Measurements from ENCODE around the gene APBA1.

APBA1 gene

GRCh38 chr9:69549310-69550202, 122.6 kb downstream of the APBA1 start:
- peak; percentile 39 for DNase-seq
- in situ Hi-C loops (cut with MboI; ENCODE audit: low pct_unique_long_range_greater_than_20kb, low sequenced_read_pairs), result loop anchor here (25.0 kb wide), 1 partner anchor 363 kb away; no protein-coding TSS in a partner anchor

GRCh38 chr9:69548681-69549080, 123.5 kb downstream of the APBA1 start:
- DNase-seq, result no peak

DNA sequence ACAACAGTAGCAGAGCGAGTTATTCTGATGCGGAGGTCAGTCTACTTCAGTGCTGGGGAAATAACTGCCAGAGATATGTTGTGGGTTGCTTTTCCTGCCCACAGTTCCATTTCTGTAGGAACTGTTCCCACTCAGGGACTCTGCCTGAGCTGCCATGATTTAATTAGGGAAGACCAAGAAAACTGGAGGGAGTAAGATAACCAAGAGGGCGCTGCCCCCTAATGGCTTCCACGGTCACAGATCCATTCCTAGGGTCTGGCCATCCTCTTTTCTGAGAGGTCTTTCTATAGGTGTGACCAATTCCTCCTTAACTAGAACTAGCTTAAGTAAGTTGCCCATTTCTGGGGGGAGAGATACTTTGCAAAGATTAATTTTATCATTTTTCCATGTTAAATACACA, 125.9 kb downstream of the APBA1 start:
- in situ Hi-C loops (cut with MboI; ENCODE audit: low pct_unique_long_range_greater_than_20kb, low sequenced_read_pairs), result loop anchor here (25.0 kb wide), 1 partner anchor 366 kb away; no protein-coding TSS in a partner anchor
- DNase-seq, result no peak

More at GRCh38 chr9:69548681-69549080, 123.5 kb downstream of the APBA1 start:
- in situ Hi-C loops (cut with MboI; ENCODE audit: low pct_unique_long_range_greater_than_20kb, low sequenced_read_pairs), result loop anchor here (25.0 kb wide), 1 partner anchor 364 kb away; no protein-coding TSS in a partner anchor

DNA sequence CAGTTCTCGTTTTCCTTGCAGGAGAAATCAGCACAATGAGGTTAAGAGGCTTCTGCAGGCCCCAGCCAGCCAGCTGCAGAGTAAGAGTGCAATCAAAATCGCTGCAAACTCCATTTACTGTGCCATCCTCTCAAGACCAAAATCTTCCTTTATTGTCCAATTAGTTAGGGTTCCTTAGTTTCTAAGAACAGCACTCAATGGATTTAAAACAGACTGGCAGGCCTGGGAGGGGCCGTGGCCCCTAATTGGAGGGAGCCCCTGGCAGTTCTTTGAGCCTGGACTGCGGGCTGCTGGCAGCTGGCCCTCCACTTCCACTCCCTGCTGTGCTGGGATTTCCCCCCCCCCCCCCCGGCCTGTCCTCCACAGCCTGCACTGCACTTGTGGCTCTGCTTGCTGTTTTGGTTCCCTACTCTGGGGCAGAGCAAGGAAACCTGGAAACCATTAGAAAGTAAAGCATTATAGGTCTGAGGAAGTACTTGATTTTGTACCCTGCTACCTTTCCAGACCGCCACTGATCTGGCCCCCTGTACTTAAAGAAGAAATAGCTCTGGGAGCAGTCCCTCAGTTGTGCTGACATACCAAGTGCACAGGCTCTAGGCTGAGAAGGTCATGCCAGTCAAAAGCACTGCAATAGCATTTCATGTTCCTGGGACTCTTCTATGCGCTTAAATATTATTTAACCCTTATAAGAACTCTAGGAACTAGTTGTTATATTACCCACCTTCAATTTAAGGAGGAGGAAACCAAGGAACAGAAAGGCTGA, 129.0 kb downstream of the APBA1 start:
- in situ Hi-C loops (cut with MboI; ENCODE audit: low pct_unique_long_range_greater_than_20kb, low sequenced_read_pairs), result loop anchor here (25.0 kb wide), 1 partner anchor 369 kb away; no protein-coding TSS in a partner anchor
- no peak for DNase-seq

- in situ Hi-C loops (cut with MboI; ENCODE audit: low pct_unique_long_range_greater_than_20kb, low sequenced_read_pairs), result loop anchor here (25.0 kb wide), 1 partner anchor 370 kb away; no protein-coding TSS in a partner anchor
Measured at GRCh38 chr9:69542058-69542457, 130.1 kb downstream of the APBA1 start.

GRCh38 chr9:69535911-69536310, 136.3 kb downstream of the APBA1 start:
- no peak for DNase-seq
- in situ Hi-C loops (cut with MboI; ENCODE audit: low pct_unique_long_range_greater_than_20kb, low sequenced_read_pairs), result loop anchor here (25.0 kb wide), 1 partner anchor 376 kb away; no protein-coding TSS in a partner anchor

More at GRCh38 chr9:69542058-69542457, 130.1 kb downstream of the APBA1 start:
- no peak for DNase-seq

- no peak for DNase-seq
- in situ Hi-C loops (cut with MboI; ENCODE audit: low pct_unique_long_range_greater_than_20kb, low sequenced_read_pairs), result loop anchor here (25.0 kb wide), 1 partner anchor 377 kb away; no protein-coding TSS in a partner anchor
Measured at GRCh38 chr9:69535286-69535832, 136.8 kb downstream of the APBA1 start.

- DNase-seq, result no peak
- in situ Hi-C loops (cut with MboI; ENCODE audit: low pct_unique_long_range_greater_than_20kb, low sequenced_read_pairs), result loop anchor here (25.0 kb wide), 1 partner anchor 380 kb away; no protein-coding TSS in a partner anchor
Measured at GRCh38 chr9:69532396-69532795, 139.8 kb downstream of the APBA1 start.

DNA sequence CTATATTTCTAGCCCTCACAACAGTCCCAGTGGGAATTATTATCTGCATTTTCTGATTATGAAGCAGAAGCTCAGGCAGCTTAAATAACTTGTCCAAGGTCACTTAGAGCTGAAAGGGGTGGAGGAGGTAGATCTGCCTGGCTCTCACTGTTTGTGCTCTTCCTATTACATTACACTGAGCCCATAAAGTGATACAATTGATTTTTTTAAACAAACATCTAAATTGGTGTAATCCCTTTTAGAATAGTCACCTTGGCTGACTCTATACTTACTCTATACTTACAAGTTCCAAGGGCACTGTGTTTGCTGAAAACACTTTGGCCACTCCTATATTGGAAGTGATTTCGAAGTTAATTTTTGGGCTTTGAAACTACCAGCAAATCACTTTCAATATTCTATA, 144.7 kb downstream of the APBA1 start:
- in situ Hi-C loops (cut with MboI; ENCODE audit: low pct_unique_long_range_greater_than_20kb, low sequenced_read_pairs), result loop anchor here (25.0 kb wide), 1 partner anchor 385 kb away; no protein-coding TSS in a partner anchor
- no peak for DNase-seq

DNA sequence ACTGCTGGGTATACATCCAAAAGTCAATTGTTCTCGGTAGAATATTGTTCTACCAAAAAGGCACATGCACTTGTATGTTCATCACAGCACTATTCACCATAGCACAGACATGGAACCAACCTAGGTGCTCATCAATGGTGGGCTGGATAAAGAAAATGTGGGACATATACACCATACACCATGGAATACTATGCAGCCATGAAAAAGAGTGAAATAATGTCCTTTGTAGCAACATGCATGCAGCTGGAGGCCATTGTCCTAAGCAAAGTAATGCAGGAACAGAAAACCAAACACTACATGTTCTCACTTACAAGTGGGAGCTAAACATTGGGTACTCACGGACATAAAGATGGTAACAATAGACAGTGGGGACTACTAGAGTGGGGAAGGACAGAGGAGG, 145.5 kb downstream of the APBA1 start:
- in situ Hi-C loops (cut with MboI; ENCODE audit: low pct_unique_long_range_greater_than_20kb, low sequenced_read_pairs), result loop anchor here (25.0 kb wide), 1 partner anchor 386 kb away; no protein-coding TSS in a partner anchor
- no peak for DNase-seq

GRCh38 chr9:69519470-69520240, 152.5 kb downstream of the APBA1 start:
- DNase-seq, result no peak
- in situ Hi-C loops (cut with MboI; ENCODE audit: low pct_unique_long_range_greater_than_20kb, low sequenced_read_pairs), result no loop called here

- in situ Hi-C loops (cut with MboI; ENCODE audit: low pct_unique_long_range_greater_than_20kb, low sequenced_read_pairs), result no loop called here
- no peak for DNase-seq
Measured at GRCh38 chr9:69516353-69517322, 155.5 kb downstream of the APBA1 start.

- in situ Hi-C loops (cut with MboI; ENCODE audit: low pct_unique_long_range_greater_than_20kb, low sequenced_read_pairs), result no loop called here
Measured at GRCh38 chr9:69515810-69516209, 156.4 kb downstream of the APBA1 start.

DNA sequence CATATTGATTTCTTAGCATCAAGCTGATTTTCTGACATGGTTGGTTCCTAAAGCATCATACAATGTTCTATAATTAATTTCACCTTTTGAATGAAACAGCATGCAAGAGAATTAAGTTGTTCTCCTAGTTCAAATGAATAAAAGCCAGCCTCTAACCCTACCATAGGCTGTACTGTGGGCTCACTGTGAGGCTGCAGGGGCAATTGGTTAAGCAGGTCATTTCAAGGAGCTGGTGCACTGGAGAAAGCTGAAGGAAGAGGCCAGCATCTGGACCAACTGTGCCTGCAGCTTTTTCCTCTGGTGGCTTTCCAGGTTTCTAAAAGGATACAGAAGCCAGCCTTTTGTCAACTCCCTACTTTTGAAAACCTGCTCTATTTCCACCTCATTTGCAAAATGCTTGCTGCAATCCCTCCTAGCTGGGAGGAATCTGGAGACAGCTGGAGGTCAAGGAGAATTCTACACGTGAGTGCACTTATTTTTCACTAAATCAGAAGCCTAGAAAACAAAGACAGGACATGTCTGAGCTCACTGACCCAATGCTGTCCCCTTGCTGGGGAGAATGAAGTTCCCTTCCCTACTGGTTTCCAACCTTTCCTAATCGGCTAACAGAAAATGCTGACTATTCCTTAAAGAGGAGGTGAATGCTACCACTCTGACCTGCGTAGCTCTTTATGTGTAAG, 158.9 kb downstream of the APBA1 start:
- in situ Hi-C loops (cut with MboI; ENCODE audit: low pct_unique_long_range_greater_than_20kb, low sequenced_read_pairs), result no loop called here
- no peak for DNase-seq

More at GRCh38 chr9:69515810-69516209, 156.4 kb downstream of the APBA1 start:
- DNase-seq, result no peak

DNA sequence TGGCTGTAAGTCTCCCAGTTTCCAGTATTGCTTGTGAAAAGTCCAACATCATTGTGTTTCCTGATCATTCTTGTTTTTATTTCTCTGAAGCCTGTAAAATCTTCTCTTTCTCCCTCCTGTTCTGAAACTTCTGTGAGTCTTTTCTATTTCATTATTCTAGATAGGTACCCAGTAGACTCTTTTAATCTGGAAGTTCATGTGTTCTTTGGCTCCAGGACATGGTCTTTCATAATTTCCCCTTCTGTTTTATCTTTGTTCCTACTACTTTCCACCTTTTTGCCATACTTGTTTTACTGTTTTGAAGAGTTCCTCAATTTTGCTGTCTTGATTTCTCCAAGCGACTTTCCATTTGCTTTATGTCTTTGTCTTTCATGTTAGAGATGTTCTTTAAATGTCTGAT, 168.1 kb downstream of the APBA1 start:
- no peak for DNase-seq
- in situ Hi-C loops (cut with MboI; ENCODE audit: low pct_unique_long_range_greater_than_20kb, low sequenced_read_pairs), result no loop called here

- no peak for DNase-seq
- in situ Hi-C loops (cut with MboI; ENCODE audit: low pct_unique_long_range_greater_than_20kb, low sequenced_read_pairs), result no loop called here
Measured at GRCh38 chr9:69502671-69503301, 169.4 kb downstream of the APBA1 start.

All from KBM-7 (cell line).